H1 (cell line): Measurements from ENCODE around the gene HECTD1. TPM values are rescaled to one million over a fixed set of nuclear protein-coding genes. Genes with fewer than 3 reads are reported as not detected.

ENCODE experiments used
- CTCF ChIA-PET: fragments of 300-600 bp; sonication (Branson Sonifier 250); formaldehyde crosslinking; loops from one replicate; lab custom pipeline; 2021; ENCODE audit not compliant: partially characterized antibody; lab: Charles Lee
- POLR2A ChIA-PET: fragments of 300-600 bp; sonication (Branson Sonifier 250); formaldehyde crosslinking; loops from one replicate; lab custom pipeline; 2021; ENCODE audit warnings: inconsistent platforms; ENCODE audit not compliant: partially characterized antibody; lab: Charles Lee
- DNase-seq, 2 experiments: peaks; one replicate each; pipeline versions ENCODE4 v3.0.0 to v3.0.0-alpha.2; 2010 to 2022; ENCODE audit warnings: low spot score in 2 of 2, low read depth in 1 of 2, mixed read lengths in 1 of 2
- FAIRE-seq: peaks from 2 replicates; lab custom pipeline; 2011; peaks lifted over from hg19 to GRCh38; lab: Jason Lieb, UNC
- H2AFZ ChIP-seq: 2 replicates; pipeline ENCODE4 v1.8.1; 2012; ENCODE audit warnings: low read length, inconsistent platforms
- H2AK5ac ChIP-seq: 2 replicates; pipeline ENCODE4 v1.6.1; 2013; ENCODE audit warnings: low read depth, low read length
- H2BK120ac ChIP-seq: replicated peaks from 2 replicates; pipeline ENCODE3; 2013; ENCODE audit warnings: low read depth, low read length, inconsistent platforms
- H2BK12ac ChIP-seq: 2 replicates; pipeline ENCODE4 v1.6.1; 2013; ENCODE audit warnings: low read depth, low read length
- H2BK15ac ChIP-seq: 2 replicates; pipeline ENCODE4 v1.6.1; 2013; ENCODE audit warnings: low read length
- H2BK20ac ChIP-seq: 2 replicates; pipeline ENCODE4 v1.6.1; 2013; ENCODE audit warnings: low read length
- H2BK5ac ChIP-seq: 2 replicates; pipeline ENCODE4 v1.6.1; 2013; ENCODE audit warnings: low read depth, low read length
- H3K14ac ChIP-seq: 2 replicates; pipeline ENCODE4 v1.6.1; 2013; ENCODE audit warnings: inconsistent platforms; ENCODE audit not compliant: insufficient read length
- H3K18ac ChIP-seq: 2 replicates; pipeline ENCODE4 v1.6.1; 2013; ENCODE audit warnings: low read length; ENCODE audit errors: extremely low read depth
- H3K23ac ChIP-seq: 2 replicates; pipeline ENCODE4 v1.6.1; 2013; ENCODE audit warnings: inconsistent platforms; ENCODE audit not compliant: insufficient read length
- H3K23me2 ChIP-seq: 2 replicates; pipeline ENCODE4 v1.6.1; 2013; ENCODE audit warnings: low read depth, low read length
- H3K27ac ChIP-seq: 2 replicates; pipeline ENCODE4 v1.6.1; 2011; ENCODE audit warnings: low read depth, low read length, inconsistent platforms
- H3K27me3 ChIP-seq, 4 experiments: replicated peaks in 1 of 4; 1 replicate in 1 of 4; 2 replicates in 3 of 4; pipeline versions ENCODE4 v1.6.1 to v1.8.1; 2011 to 2013; ENCODE audit warnings: low read length in 3 of 4, mild to moderate bottlenecking in 3 of 4, inconsistent platforms in 2 of 4, mixed read lengths in 2 of 4, moderate library complexity in 1 of 4; ENCODE audit not compliant: control insufficient read depth in 3 of 4, insufficient read depth in 3 of 4; ENCODE audit errors: extremely low read depth in 1 of 4
- H3K36me3 ChIP-seq, 4 experiments: 2 replicates each; pipeline versions ENCODE4 v1.6.1 to v1.8.1; 2011 to 2013; ENCODE audit warnings: mild to moderate bottlenecking in 4 of 4, low read length in 3 of 4, moderate library complexity in 2 of 4, control low read depth in 1 of 4, inconsistent platforms in 1 of 4; ENCODE audit not compliant: insufficient read depth in 4 of 4, control insufficient read depth in 2 of 4
- H3K4ac ChIP-seq: replicated peaks from 2 replicates; pipeline ENCODE3; 2013; ENCODE audit warnings: low read length, low read depth, mixed read lengths, inconsistent platforms; ENCODE audit not compliant: insufficient read length
- H3K4me1 ChIP-seq, 4 experiments: replicated peaks in 1 of 4; 1 replicate in 1 of 4; 2 replicates in 3 of 4; pipeline versions ENCODE4 v1.6.1 to v1.8.1; 2011 to 2013; ENCODE audit warnings: low read length in 3 of 4, inconsistent platforms in 2 of 4, mixed read lengths in 1 of 4; ENCODE audit not compliant: insufficient read depth in 4 of 4, control insufficient read depth in 3 of 4
- H3K4me2 ChIP-seq, 2 experiments: 2 replicates each; pipeline versions ENCODE4 v1.6.1 to v1.8.1; 2011 to 2013; ENCODE audit warnings: low read depth in 2 of 2, low read length in 2 of 2, control low read depth in 1 of 2, inconsistent platforms in 1 of 2, mild to moderate bottlenecking in 1 of 2; ENCODE audit not compliant: insufficient read depth in 1 of 2
- H3K4me3 ChIP-seq, 4 experiments: fragments of 200-600, 300-600 bp in 1 of 4; sonication (generic), shearing (Covaris generic), sonication (Bioruptor Twin) in 1 of 4; 2 replicates each; pipeline versions ENCODE4 v1.5.1 to v1.8.1; 2011 to 2016; ENCODE audit warnings: low read length in 4 of 4, low read depth in 3 of 4, control low read depth in 2 of 4, inconsistent platforms in 2 of 4, mild to moderate bottlenecking in 2 of 4, mixed read lengths in 1 of 4, moderate library complexity in 1 of 4; ENCODE audit not compliant: insufficient read depth in 2 of 4; ENCODE audit errors: extremely low read depth in 1 of 4
- H3K56ac ChIP-seq: replicated peaks from 2 replicates; pipeline ENCODE3; 2013; ENCODE audit warnings: low read depth, mild to moderate bottlenecking, mixed read lengths, low read length, inconsistent platforms; ENCODE audit not compliant: insufficient read length
- H3K79me1 ChIP-seq: 2 replicates; pipeline ENCODE4 v1.6.1; 2013; ENCODE audit warnings: low read depth, low read length, control low read depth
- H3K79me2 ChIP-seq, 2 experiments: 2 replicates each; pipeline versions ENCODE4 v1.6.1 to v1.8.1; 2012 to 2013; ENCODE audit warnings: low read length in 2 of 2, mild to moderate bottlenecking in 2 of 2, inconsistent platforms in 1 of 2; ENCODE audit not compliant: insufficient read depth in 2 of 2, control insufficient read depth in 1 of 2
- H3K9ac ChIP-seq, 4 experiments: replicated peaks in 1 of 4; 1 replicate in 1 of 4; 2 replicates in 3 of 4; pipeline versions ENCODE4 v1.6.1 to v1.8.1; 2011 to 2013; ENCODE audit warnings: low read depth in 3 of 4, low read length in 3 of 4, control low read depth in 2 of 4, mild to moderate bottlenecking in 2 of 4, moderate library complexity in 2 of 4, inconsistent platforms in 1 of 4; ENCODE audit errors: extremely low read depth in 1 of 4
- H3K9me3 ChIP-seq, 2 experiments: 2 replicates each; pipeline versions ENCODE4 v1.6.1 to v1.8.1; 2012 to 2013; ENCODE audit warnings: mild to moderate bottlenecking in 2 of 2, moderate library complexity in 2 of 2, control low read depth in 1 of 2, inconsistent platforms in 1 of 2, low read depth in 1 of 2, low read length in 1 of 2, mixed read lengths in 1 of 2; ENCODE audit not compliant: insufficient read depth in 2 of 2
- H4K20me1 ChIP-seq, 2 experiments: replicated peaks in 1 of 2; 2 replicates each; pipeline versions ENCODE3 to v1.8.1; 2011 to 2013; ENCODE audit warnings: inconsistent platforms in 2 of 2, low read length in 2 of 2, mild to moderate bottlenecking in 1 of 2; ENCODE audit not compliant: insufficient read depth in 2 of 2, control insufficient read depth in 1 of 2
- H4K5ac ChIP-seq: 2 replicates; pipeline ENCODE4 v1.6.1; 2013; ENCODE audit warnings: low read length, low read depth, mixed read lengths, inconsistent platforms; ENCODE audit not compliant: insufficient read length
- H4K8ac ChIP-seq: 2 replicates; pipeline ENCODE4 v1.8.0; 2013; ENCODE audit warnings: mild to moderate bottlenecking, moderate library complexity, low read length, inconsistent platforms; ENCODE audit not compliant: insufficient read depth; ENCODE audit errors: extremely low read depth
- H4K91ac ChIP-seq: replicated peaks from 2 replicates; pipeline ENCODE3; 2013; ENCODE audit warnings: low read length, mixed read lengths, inconsistent platforms; ENCODE audit not compliant: insufficient read length
- ASH2L ChIP-seq: fragments of 200-600, 300-600 bp; sonication (generic); IDR thresholded peaks from one replicate; pipeline ENCODE4 v1.7.1; 2017; ENCODE audit warnings: low read length
- EGR1 ChIP-seq: IDR thresholded peaks from 2 replicates; pipeline ENCODE4 v1.6.1; 2011; ENCODE audit warnings: low read depth, low read length, borderline replicate concordance
- MAFK ChIP-seq: IDR thresholded peaks from 2 replicates; pipeline ENCODE4 v1.6.1; 2012; ENCODE audit warnings: low read depth, mild to moderate bottlenecking, improper control_type of control experiment, low read length
- RFX5 ChIP-seq: IDR thresholded peaks from 2 replicates; pipeline ENCODE4 v1.6.1; 2011; ENCODE audit warnings: low read depth, low read length, improper control_type of control experiment, borderline replicate concordance
- TCF12 ChIP-seq: IDR thresholded peaks from 2 replicates; pipeline ENCODE4 v1.6.1; 2011; ENCODE audit warnings: low read depth, mild to moderate bottlenecking, low read length
- ZNF274 ChIP-seq: IDR thresholded peaks from 2 replicates; pipeline ENCODE4 v1.7.0; 2012; ENCODE audit warnings: low read length, borderline replicate concordance; ENCODE audit errors: extremely low read depth
- WGBS, 2 experiments: shearing (Covaris generic) in 1 of 2; methylation state at CpG; one replicate each; pipeline versions ENCODE4 v1.1.6 to v1.1.7; 2013 to 2015; ENCODE audit warnings: low lambda C conversion rate in 2 of 2, mixed read lengths in 2 of 2, inconsistent platforms in 1 of 2, low coverage in 1 of 2, missing lambda C conversion rate in 1 of 2; ENCODE audit not compliant: insufficient replicate concordance in 2 of 2, insufficient coverage in 1 of 2, insufficient read length in 1 of 2; ENCODE audit errors: extremely low coverage in 1 of 2, missing lambda C conversion rate in 1 of 2; 5-methylcytosine and 5-hydroxymethylcytosine counted together
- polyA plus RNA-seq, 7 experiments: library from polyadenylated mRNA; depleted of rRNA in 3 of 7; stranded (reverse) in 5 of 7; unstranded in 2 of 7; fragments of >200 nt in 5 of 7; fragments of 200-250 nt in 2 of 7; gene quantifications; 1 replicate in 5 of 7; 2 replicates in 1 of 7; 4 replicates in 1 of 7; pipeline versions ENCODE4 v1.2.1 to v1.2.3, GENCODE V29; 2011 to 2013; ENCODE audit warnings: missing spikeins in 2 of 7, mixed read lengths in 2 of 7
- total RNA-seq: library from RNA; stranded (reverse); fragmentation: NEBNext Ultra II Directional; extraction: Animal tissue kit (Norgen Biotek cat#: 25700); gene quantifications from 2 replicates; pipeline ENCODE4 v1.2.1, GENCODE V29; 2021

The HECTD1 gene
- total and polyA plus RNA-seq, 2 of the 8 experiments (the other 6 are each of a cell fraction or from before 2014, with no cell fraction given): 44.7 to 105 TPM

DNA sequence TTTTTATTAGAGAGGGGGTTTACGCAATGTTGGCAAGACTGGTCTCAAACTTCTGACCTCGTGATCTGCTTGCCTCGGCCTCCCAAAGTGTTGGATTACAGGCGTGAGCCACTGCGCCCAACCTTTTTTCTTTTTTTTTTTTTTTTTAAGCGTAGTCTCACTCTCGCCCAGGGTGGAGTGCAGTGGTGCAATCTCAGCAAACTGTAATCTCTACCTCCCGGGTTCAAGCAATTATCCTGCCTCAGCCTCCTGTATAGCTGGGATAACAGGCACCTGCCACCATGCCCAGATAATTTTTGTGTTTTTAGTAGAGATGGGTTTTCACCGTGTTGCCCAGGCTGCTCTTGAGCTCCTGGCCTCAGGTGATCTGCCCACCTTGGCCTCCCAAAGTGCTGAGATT, 8.8 kb upstream of the HECTD1 start:
- H3K36me3 ChIP-seq: no peaks in the 10 kb centered on the region
- H2BK12ac ChIP-seq: no peak overlapping the region
- no peaks in the 10 kb centered on the region for H3K23me2 ChIP-seq
- H3K4me2 ChIP-seq: no peak overlapping the region
- H3K9me3 ChIP-seq: no peaks in the 10 kb centered on the region
- DNase-seq (no peak), FAIRE-seq (no peak)
- H3K4ac ChIP-seq: no peak overlapping the region
- no peak overlapping the region for H3K23ac ChIP-seq
- no peak overlapping the region for H3K9ac ChIP-seq
- no peaks in the 10 kb centered on the region for H3K79me1 ChIP-seq
- no peak overlapping the region for H2BK120ac ChIP-seq
- CTCF ChIA-PET: interaction anchor here (3.2 kb wide), 1 partner anchor 8 kb away, joined by 15 read pairs; the partner anchor contains the start of gene HECTD1
- no peaks in the 10 kb centered on the region for H4K20me1 ChIP-seq
- no peak overlapping the region for H2BK15ac ChIP-seq
- no peak overlapping the region for H4K5ac ChIP-seq
- no peak overlapping the region for H3K14ac ChIP-seq
- H4K91ac ChIP-seq: no peak overlapping the region
- no peak overlapping the region for H3K27ac ChIP-seq
- no peak overlapping the region for H4K8ac ChIP-seq
- WGBS, 2 experiments: 86% methylated on average over 6 of the region's 9 CpGs; no CpG with 5 or more reads in 1 of the 2 experiments
- no peak overlapping the region for H3K56ac ChIP-seq
- POLR2A ChIA-PET: interaction anchor here (0.7 to 1.4 kb wide), 2 partner anchors 8 to 404 kb away, joined by 3 to 4 read pairs; no protein-coding TSS in a partner anchor
- H2BK5ac ChIP-seq: no peak overlapping the region
- no peaks in the 10 kb centered on the region for H3K4me1 ChIP-seq
- H2AFZ ChIP-seq: no peak overlapping the region
- no peaks in the 10 kb centered on the region for H3K27me3 ChIP-seq
- no peak overlapping the region for H2AK5ac ChIP-seq
- H3K18ac ChIP-seq: no peak overlapping the region
- H3K4me3 ChIP-seq: no peak overlapping the region
- no peaks in the 10 kb centered on the region for H3K79me2 ChIP-seq
- no peak overlapping the region for H2BK20ac ChIP-seq
- TF ChIP-seq EGR1: no peak
- no peak for TF ChIP-seq TCF12
- TF ChIP-seq RFX5: no peak
- TF ChIP-seq MAFK: no peak
- TF ChIP-seq ASH2L: no peak
- no peak for TF ChIP-seq ZNF274
